Activated CD4-positive, CD25-positive, alpha-beta regulatory T cell treated with anti-CD3 and anti-CD28 coated beads, Interleukin-2, amount 50 U/mL, for 72 hours (primary cell): ENCODE results near the gene SND1.

Experiments
- DNase-seq: peaks from one replicate; pipeline ENCODE4 v3.0.0; 2021

SND1 gene

DNA sequence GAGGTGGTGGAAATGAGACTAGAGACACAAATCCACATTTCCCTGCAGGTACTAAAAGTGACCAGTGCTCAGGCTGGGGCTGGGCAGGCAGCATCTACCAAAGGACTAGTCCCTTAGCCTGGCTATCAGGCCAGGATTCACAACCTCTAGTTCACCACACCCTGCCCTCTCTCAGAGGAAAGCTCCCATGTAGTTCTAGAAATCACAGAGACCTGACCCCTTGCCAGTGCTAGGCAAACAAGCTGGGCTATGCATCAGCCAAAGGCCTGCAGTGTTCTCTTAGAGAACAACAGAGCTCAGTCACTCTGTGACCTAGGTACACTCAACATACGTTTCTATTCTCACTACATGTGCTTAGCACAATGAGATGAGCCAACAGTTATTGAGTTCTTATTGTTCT lies 405.9 kb downstream of the SND1 start:
- DNase-seq: no peak

DNA sequence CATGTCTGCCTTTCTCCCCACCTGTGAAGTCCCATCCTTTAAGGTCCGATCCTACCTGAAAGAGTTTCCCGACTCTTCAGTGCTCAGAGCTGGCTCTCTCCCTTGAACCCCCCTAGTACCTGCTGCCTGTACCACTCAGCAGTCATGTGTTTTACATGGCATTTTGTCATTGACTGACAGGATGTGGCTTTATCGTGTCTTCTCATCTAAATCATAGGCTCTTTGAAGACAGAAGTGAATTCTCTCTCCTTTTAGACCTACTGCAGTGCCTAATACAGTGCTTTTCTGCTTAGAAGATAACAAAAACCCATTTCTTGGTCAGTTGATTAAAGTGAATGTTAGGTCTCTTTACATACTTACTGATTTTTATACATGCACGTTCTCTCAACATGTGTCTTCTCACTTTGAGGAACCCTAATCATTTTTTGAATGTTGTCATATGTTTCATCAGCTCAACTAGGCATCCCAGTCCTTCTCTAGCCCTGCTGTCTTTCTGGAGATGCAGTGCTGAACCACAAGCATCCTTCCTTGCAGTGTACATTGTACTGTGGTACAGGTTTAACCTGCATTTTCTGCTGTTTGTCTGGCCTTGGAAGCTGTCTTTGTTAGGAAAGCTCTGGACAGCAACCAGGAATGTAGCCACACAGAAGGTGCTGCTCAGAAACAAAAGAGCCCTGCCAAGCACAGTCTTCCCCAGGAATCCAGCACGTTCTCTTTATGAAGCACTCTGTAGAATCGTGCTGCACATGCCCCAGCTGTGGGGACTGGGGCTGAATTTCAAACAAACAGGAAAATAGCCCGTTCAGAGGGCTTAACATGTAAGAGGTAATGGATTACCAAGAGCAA lies 407.4 kb downstream of the SND1 start:
- no peak for DNase-seq

GRCh38 chr7:128060018-128060417 lies 408.0 kb downstream of the SND1 start:
- DNase-seq: no peak

DNA sequence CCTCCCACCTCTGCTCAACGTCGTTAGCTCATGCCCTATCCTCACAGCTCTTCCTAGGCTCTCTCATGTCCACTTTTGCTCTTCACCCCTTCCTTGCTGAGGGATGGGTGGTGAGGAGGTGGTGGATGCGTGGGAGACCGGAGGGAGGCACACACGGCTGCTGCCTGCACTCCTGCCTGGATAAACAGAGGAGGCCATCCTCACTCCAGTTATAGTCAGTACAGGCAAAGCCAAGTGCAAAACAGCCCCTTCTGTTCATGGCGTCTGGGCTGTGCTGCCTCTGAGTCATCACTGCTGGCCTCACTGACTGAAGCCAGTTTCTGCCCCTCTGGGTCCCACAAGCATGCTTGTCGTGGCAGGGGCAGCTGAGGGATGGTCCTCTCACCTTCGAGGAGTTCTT lies 411.1 kb downstream of the SND1 start:
- no peak for DNase-seq

GRCh38 chr7:128065872-128066271 lies 413.9 kb downstream of the SND1 start:
- DNase-seq: no peak

GRCh38 chr7:128066395-128066794 lies 414.4 kb downstream of the SND1 start:
- DNase-seq: no peak

DNA sequence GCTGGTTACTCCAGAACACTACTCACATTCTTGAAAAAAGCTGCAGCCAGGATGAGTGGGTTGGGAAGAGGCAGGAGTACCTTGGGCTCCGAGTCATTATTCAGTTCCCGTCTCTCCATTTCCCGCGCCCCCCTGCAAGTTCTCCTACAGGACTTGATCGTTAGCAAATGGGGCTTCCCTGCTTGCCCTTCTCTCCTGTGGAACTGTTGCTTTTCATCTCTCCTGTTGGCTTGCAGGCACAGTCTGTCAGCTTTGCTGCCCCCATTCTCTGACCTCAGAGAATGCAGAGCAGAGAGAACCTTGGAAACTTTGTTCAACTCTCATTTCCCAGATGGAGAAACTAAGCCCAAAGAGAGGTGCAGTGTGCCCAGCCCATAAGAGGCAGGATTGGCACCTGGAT lies 414.9 kb downstream of the SND1 start:
- DNase-seq: no peak

DNA sequence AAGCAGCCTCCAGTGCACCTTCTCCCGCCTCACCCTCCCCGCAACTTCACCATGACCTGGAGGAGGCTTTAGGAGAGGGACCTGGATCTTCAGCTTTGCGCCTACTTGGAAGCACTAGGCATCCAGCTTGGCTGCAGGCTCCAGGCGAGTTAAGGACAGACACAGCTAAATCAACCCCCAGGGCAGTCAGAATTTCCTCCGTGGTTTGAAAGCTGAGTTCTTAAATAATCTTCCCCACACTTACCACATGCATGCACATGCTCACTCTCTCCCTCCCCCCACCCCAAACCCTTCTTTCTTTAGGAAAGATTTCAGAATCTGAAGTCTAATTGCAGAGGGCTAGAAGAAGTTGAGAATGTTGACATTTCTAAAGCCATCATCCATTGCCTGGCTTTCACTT lies 416.0 kb downstream of the SND1 start:
- no peak for DNase-seq

GRCh38 chr7:128068785-128069184 lies 416.8 kb downstream of the SND1 start:
- DNase-seq: no peak

DNA sequence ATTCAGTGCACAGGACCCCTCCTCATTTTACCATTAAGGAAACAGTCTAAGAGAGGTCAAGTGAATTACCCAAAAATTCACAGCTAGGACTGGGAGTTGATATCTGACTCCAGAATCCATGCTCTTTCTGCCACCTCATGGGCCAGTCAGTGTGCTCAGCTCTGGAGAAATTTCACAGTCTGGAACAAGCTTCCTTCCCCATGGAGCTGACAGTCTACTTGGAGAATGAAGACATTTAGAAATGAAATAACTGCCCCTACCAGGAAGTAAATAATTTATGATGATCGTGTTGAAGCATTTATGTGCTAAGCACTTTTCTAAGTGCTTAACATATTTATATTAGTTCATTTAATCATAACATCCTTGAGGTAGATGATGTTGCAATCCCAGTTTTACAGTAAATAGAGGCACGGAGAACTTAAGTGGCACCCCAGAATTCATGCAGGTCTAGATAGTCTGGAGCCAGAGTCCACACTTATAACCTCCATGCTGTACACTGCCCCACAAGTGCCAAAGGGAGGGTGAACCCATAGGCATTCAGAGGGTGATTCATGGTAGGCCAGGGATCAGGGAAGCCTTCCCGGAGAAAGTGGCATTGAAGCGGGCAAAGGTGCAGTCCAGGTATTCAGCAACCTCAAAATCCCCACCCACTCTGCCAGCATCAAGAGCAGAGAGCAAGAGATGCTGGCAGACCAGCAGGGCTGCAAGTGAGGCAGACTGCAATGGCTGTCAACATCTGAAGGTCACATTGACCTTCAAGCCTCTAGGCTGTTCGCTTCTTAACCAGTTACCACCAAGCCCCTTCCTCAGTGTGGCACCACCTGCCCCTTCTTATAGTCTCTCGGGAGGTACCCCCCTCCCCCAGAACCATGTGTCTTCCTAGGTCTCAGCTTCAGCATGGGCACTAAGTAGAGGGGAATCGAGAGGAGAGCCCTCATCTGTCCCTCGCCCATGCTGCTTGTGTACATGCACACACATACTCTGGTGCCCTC lies 417.7 kb downstream of the SND1 start:
- DNase-seq: no peak

- DNase-seq: no peak
Measured at GRCh38 chr7:128071376-128071775, 419.4 kb downstream of the SND1 start.

GRCh38 chr7:128071801-128072200 lies 419.8 kb downstream of the SND1 start:
- no peak for DNase-seq

- no peak for DNase-seq
Measured at GRCh38 chr7:128073671-128074310, 421.8 kb downstream of the SND1 start.

DNA sequence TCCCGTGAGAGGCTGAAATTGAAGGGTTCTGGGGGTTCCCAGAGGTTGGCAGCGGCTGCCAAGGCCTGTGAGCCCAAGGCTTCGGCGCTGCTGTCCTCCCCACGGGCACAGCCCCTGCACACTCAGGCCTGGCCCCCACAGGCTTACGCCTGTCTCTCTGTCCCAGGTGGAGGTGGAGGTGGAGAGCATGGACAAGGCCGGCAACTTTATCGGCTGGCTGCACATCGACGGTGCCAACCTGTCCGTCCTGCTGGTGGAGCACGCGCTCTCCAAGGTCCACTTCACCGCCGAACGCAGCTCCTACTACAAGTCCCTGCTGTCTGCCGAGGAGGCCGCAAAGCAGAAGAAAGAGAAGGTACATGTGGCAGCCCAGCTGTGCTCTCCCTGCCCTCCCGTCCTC lies 422.3 kb downstream of the SND1 start:
- no peak for DNase-seq

DNA sequence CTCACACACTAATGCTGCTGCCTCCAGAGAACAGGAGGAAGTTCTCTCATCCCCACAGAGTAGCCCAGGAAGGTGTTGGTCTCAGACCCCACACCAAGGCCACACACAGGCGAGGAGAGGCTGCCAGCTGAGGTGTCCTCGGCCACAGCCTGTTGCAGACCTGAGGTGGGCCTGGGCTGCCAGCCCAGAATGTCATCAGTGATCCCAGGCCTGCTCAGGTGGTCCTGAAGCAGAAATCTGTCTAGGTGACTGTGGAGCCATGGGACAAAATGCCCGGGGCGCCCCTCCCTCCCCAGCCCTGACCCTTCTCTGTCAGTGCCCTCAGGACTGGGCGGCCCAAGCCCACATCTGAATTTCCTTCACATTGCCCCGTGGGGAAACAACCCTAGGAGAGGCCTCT lies 422.7 kb downstream of the SND1 start:
- no peak for DNase-seq

DNA sequence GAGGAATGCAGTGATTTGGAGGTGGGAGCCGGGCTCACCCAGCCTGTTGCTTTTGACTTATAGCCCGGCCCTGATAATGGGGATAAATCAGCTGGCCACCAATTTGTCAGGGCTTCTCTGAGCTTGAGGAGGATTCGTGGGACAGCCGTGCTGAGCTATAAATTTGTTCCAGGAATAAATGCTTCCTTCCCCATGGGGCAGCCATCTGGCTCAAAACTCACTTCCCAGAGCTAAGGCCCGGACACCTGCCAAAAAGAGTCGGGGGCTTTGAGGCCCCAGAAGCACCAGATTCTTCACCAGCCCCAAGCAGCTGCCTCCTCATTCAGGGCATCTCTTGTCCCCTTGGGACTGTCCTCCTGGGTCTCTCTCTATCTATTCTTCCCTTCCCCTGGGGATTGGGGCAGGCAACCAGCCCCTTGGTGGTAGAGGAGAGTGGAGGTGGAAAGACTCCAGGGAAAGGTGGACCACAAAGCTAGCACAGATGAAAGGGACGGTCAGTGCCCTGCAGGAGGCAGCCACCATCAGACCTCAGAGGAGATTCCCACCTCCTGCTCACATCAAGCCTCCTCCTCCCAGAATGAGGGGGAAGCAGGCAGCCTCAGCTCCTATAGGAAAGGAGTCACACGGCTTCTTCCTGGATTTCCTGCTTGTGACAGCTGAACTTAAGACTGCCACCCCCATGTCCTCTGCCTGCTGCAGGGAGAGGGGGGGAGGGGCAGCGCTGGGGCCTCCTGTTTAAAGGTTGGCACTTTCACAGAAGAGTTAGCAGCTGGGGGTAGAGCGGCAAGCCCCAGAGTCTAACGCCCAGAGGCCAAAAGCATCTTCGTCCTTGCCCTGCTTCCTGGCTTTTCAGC lies 423.5 kb downstream of the SND1 start:
- no peak for DNase-seq

- no peak for DNase-seq
Measured at GRCh38 chr7:128076196-128076795, 424.3 kb downstream of the SND1 start.

DNA sequence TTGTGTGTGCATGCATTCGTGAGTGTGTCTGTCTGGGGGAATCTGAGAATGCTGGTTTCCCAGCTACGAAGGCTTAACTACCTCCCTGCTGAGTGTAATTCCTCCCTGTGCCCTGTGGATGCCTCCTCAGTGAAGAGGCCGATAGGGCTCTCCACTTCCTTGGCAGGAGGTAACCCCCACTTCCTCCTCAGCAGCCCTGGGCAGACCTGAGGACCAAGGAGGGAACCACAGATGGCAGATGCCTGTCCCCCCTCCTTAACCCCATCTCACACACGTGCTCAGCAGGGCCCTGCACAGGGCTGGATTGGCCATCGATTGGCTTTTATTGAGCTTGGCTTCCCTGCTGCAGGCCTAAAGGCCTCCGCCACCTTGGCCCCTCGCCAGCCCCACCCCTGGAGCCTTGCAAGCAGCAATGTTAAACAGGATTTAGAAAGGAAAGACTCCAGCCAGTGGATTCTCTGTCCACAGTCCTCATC lies 424.8 kb downstream of the SND1 start:
- DNase-seq: no peak

DNA sequence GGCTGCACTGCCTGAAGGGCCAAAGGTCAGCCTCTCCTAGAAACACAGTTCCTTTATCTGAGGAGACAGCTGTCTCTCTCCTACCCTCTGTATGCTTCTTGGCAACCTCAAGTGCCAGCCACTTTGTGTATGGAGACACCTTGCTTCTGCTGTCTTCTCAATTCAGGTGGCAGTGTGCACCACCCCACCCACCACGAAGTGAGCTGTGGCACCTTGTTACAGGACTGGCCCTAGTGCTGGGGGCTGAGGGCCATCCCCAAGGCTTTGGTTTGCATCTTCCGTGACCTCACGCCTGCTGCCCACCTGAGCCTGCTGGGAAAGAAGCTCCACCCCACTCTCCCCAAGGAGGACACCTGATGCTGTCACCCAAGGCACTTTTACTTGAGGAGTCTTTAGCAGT lies 426.3 kb downstream of the SND1 start:
- no peak for DNase-seq

DNA sequence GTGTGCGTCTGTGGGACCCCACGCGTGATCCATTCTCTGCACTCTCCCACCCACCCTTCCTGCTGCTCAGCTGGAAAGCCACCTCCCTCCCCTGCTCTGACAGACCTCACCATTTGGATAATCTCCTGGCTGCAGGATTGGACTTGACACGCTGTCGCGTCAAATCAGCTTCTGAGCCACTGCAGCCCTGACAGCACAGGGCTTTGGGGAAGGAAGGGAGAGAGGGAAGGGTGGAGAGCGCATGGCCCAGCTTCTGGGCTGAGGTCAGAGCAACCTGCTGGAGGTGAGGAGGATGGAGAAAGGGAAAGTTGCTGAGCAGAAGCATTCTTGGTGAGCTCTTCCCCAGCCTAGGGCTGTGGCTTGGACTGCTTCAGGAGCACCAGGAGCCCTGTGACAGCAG lies 428.2 kb downstream of the SND1 start:
- DNase-seq: no peak

DNA sequence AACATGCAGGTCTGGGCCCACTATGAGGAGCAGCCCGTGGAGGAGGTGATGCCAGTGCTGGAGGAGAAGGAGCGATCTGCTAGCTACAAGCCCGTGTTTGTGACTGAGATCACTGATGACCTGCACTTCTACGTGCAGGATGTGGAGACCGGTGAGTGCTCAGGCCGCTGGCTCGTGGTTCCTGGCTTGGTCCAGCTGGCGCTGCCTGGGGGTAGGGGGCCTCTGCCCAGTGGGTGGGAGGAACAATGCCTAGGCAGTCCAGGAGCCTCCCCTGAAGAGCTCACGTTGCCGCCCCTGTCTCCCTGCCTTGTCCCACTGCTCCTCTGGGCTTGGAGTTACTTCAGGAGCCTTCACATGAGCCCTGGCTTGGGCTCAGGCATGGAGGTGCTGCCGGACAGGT lies 429.4 kb downstream of the SND1 start:
- DNase-seq: no peak

DNA sequence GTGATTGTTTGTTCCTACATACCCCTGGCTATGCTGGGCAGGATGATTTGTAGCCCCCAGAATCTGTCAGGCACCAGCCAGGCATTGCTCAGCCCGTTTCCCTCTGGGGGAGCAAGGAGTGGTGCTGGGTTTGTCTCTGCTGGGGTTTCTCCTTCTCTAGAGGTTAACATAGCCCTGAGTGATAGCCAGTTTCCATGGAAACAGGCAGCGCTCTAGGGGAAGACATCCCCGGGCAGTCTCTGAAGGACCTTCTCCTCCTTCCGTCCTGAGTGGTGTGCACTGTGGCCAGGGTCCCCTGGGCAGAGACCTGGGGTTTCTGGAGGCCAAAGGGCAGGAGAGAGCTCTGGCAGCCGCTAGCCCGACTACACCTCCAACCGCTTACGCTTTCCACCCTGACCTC lies 429.8 kb downstream of the SND1 start:
- no peak for DNase-seq
